Measurements from ENCODE around the gene ZCCHC9. TPM values are rescaled to one million over a fixed set of nuclear protein-coding genes. Genes with fewer than 3 reads are reported as not detected.

Gene ZCCHC9
- total and polyA plus RNA-seq, 12 donors, result 8.5 to 25.7 (median 11.1) TPM

GRCh38 chr5:81305785-81306184 is 4.4 kb downstream of the ZCCHC9 start:
- Histone ChIP-seq H3K9me3 (no peaks in the 10 kb centered on the region), H3K4me3 (no peak overlapping the region), H3K4me1 (peaks cover under 1 to 22% (median 14%) of the 10 kb centered on the region in 9 donors), H3K36me3 (peaks cover 0 to 40% (median 10%) of the 10 kb centered on the region in 9 donors), H3K27ac (no peak overlapping the region), H3K27me3 (no peaks in the 10 kb centered on the region)
- DNase-seq (no peak), ATAC-seq (no peak)
- intact Hi-C loops (cut with DNase I), result loop anchor here in 1 of 10 donors (10.0 kb wide), 1 partner anchor 631 kb away; no protein-coding TSS in a partner anchor
- TF ChIP-seq CTCF (IDR thresholded peaks at IDR 0.05), result no peak

GRCh38 chr5:81308836-81309235 is 7.4 kb downstream of the ZCCHC9 start:
- Histone ChIP-seq H3K27me3 (no peaks in the 10 kb centered on the region), H3K9me3 (no peaks in the 10 kb centered on the region), H3K4me3 (no peak overlapping the region), H3K27ac (no peak overlapping the region), H3K36me3 (peaks cover 0 to 70% (median 27%) of the 10 kb centered on the region in 9 donors), H3K4me1 (peaks cover 0 to 3% (median 0%) of the 10 kb centered on the region in 9 donors)
- TF ChIP-seq CTCF (IDR thresholded peaks at IDR 0.05), result no peak
- ATAC-seq (no peak), DNase-seq (no peak)
- WGBS, 2 donors, result 91 to 98% methylated on average over 2 of the region's 2 CpGs
- intact Hi-C loops (cut with DNase I), result loop anchor here in 1 of 10 donors (10.0 kb wide), 1 partner anchor 634 kb away; no protein-coding TSS in a partner anchor

GRCh38 chr5:81310402-81311063 is 9.1 kb downstream of the ZCCHC9 start:
- Histone ChIP-seq H3K4me3 (no peak overlapping the region), H3K27ac (no peak overlapping the region), H3K9me3 (no peaks in the 10 kb centered on the region), H3K4me1 (no peaks in the 10 kb centered on the region), H3K27me3 (no peaks in the 10 kb centered on the region), H3K36me3 (peaks cover 0 to 70% (median 23%) of the 10 kb centered on the region in 9 donors)
- no peak for TF ChIP-seq CTCF (IDR thresholded peaks at IDR 0.05)
- no peak for DNase-seq
- intact Hi-C loops (cut with DNase I), result no loop called here
- WGBS, 2 donors, result 80 to 86% methylated on average over 1 of the region's 1 CpG
- no peak for ATAC-seq

- intact Hi-C loops (cut with DNase I), result no loop called here
- H3K36me3 ChIP-seq, result peaks cover 0 to 68% (median 23%) of the 10 kb centered on the region in 9 donors
- no peak overlapping the region for H3K4me3 ChIP-seq
- DNase-seq, result no peak
- no peaks in the 10 kb centered on the region for H3K9me3 ChIP-seq
- no peak for ATAC-seq
- no peaks in the 10 kb centered on the region for H3K27me3 ChIP-seq
- H3K27ac ChIP-seq, result no peak overlapping the region
- H3K4me1 ChIP-seq, result no peaks in the 10 kb centered on the region
- TF ChIP-seq CTCF (IDR thresholded peaks at IDR 0.05), result no peak
Measured at GRCh38 chr5:81313278-81313677, 11.9 kb downstream of the ZCCHC9 start.
